ENCODE measurements around the gene TANC1.

DNA sequence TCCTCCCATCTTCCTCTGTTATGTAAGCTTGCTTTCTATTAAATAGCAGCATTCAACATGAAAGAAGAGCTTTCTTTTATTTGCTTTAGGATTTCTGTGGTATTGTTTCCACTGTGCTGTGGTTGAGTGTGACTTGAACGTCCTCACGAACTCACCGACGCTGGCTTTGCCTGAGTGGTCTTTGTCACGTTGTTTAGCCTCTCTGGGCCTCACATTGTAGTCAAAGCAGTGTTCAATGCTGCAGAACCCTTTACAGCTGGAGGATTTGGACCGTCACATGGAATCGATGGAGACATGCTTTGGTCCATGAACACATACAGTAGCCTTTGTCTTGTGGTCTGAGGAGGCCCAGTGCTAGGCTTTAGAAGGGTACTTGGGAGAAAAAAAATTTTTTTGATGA is 66.3 kb downstream of the TANC1 start:
- TF ChIP-seq POLR2A (IDR thresholded peaks at IDR 0.05; ENCODE audit: low read length) (no peak), GATA1 (IDR thresholded peaks at IDR 0.05; ENCODE audit: low read depth, low read length) (no peak)

All from erythroblast (primary cell).